ENCODE results near the gene HSP90B1. TPM values are rescaled to one million over a fixed set of nuclear protein-coding genes. Genes with fewer than 3 reads are reported as not detected.

HSP90B1 gene
- total RNA-seq, 1 experiment from 2014 or later = 888 TPM

- TF ChIP-seq CBX3 (IDR thresholded peaks at IDR 0.05; ENCODE audit: low read depth) = no peak
- no peak for TF ChIP-seq ZNF274 (IDR thresholded peaks at IDR 0.05; ENCODE audit: low read depth, low read length)
- no peak for TF ChIP-seq CTCF (IDR thresholded peaks at IDR 0.05 in 2 of 3, conservative IDR thresholded peaks at IDR 0.05 in 1 of 3; ENCODE audit: borderline replicate concordance in 1 of 3, insufficient read depth in 1 of 3, low read depth in 2 of 3, low read length in 2 of 3)
- TF ChIP-seq ELF1 (IDR thresholded peaks at IDR 0.05; ENCODE audit: borderline replicate concordance, low read depth) = no peak
- no peak for TF ChIP-seq FOSL1 (IDR thresholded peaks at IDR 0.05; ENCODE audit: low read depth)
- no peak for TF ChIP-seq POLR2AphosphoS5 (IDR thresholded peaks at IDR 0.05; ENCODE audit: low read depth, low read length)
- no peak for TF ChIP-seq EZH2 (IDR thresholded peaks at IDR 0.05)
- TF ChIP-seq, protein P1, sequence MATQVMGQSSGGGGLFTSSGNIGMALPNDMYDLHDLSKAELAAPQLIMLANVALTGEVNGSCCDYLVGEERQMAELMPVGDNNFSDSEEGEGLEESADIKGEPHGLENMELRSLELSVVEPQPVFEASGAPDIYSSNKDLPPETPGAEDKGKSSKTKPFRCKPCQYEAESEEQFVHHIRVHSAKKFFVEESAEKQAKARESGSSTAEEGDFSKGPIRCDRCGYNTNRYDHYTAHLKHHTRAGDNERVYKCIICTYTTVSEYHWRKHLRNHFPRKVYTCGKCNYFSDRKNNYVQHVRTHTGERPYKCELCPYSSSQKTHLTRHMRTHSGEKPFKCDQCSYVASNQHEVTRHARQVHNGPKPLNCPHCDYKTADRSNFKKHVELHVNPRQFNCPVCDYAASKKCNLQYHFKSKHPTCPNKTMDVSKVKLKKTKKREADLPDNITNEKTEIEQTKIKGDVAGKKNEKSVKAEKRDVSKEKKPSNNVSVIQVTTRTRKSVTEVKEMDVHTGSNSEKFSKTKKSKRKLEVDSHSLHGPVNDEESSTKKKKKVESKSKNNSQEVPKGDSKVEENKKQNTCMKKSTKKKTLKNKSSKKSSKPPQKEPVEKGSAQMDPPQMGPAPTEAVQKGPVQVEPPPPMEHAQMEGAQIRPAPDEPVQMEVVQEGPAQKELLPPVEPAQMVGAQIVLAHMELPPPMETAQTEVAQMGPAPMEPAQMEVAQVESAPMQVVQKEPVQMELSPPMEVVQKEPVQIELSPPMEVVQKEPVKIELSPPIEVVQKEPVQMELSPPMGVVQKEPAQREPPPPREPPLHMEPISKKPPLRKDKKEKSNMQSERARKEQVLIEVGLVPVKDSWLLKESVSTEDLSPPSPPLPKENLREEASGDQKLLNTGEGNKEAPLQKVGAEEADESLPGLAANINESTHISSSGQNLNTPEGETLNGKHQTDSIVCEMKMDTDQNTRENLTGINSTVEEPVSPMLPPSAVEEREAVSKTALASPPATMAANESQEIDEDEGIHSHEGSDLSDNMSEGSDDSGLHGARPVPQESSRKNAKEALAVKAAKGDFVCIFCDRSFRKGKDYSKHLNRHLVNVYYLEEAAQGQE (IDR thresholded peaks at IDR 0.05; ENCODE audit: low read depth) = no peak
- no peak for TF ChIP-seq SIN3A (IDR thresholded peaks at IDR 0.05; ENCODE audit: low read depth)
- TF ChIP-seq SRF (IDR thresholded peaks at IDR 0.05; ENCODE audit: low read depth) = no peak
- no peak for TF ChIP-seq RAD21 (IDR thresholded peaks at IDR 0.05; ENCODE audit: low read depth)
- DNase-seq (ENCODE audit: low read depth, low spot score) = no peak
- ATAC-seq = no peak
- no peaks in the 10 kb centered on the region for H3K36me3 ChIP-seq (ENCODE audit: control insufficient read depth in 1 of 2, insufficient read depth in 2 of 2, low read length in 2 of 2)
- H2AFZ ChIP-seq (ENCODE audit: low read depth, low read length, poor library complexity, severe bottlenecking) = no peak overlapping the region
- ChIA-PET POLR2A (interaction anchor here (1.9 kb wide), 1 partner anchor 33 kb away, joined by 5 read pairs; the partner anchor contains the start of gene HSP90B1), RAD21 (ENCODE audit: low non-redundant PET in 1 of 2, low total read pairs in 2 of 2, uncharacterized antibody in 2 of 2, unreplicated experiment in 2 of 2) (no interaction called here), CTCF (interaction anchor here (1.1 kb wide), 1 partner anchor 147 kb away, joined by 3 read pairs; no protein-coding TSS in a partner anchor)
- H3K4me1 ChIP-seq (ENCODE audit: control insufficient read depth in 1 of 2, insufficient read depth in 2 of 2, low read length in 2 of 2) = peaks cover 13 to 27% of the 10 kb centered on the region in 2 experiments; a peak in 3 of 4 replicates
- no peak overlapping the region for H3K4me2 ChIP-seq (ENCODE audit: low read length)
- H3K27ac ChIP-seq (ENCODE audit: low read depth, low read length) = no peak overlapping the region
- H3K4me3 ChIP-seq (replicated peaks in 1 of 2; ENCODE audit: low read depth in 1 of 2, low read length in 2 of 2) = no peak overlapping the region
- H3K9me3 ChIP-seq (ENCODE audit: control insufficient read depth in 1 of 2, insufficient read depth in 1 of 2, low read depth in 1 of 2, low read length in 2 of 2) = no peaks in the 10 kb centered on the region
- intact Hi-C loops (cut with micrococcal nuclease) = no loop called here
- no peaks in the 10 kb centered on the region for H3K27me3 ChIP-seq (ENCODE audit: insufficient read depth, low read length)
- H3K9me2 ChIP-seq (ENCODE audit: insufficient read depth) = no peaks in the 10 kb centered on the region
- BruUV-seq (replicated peaks) = no TSS peak
- peaks cover 36% of the 10 kb centered on the region for H3K79me2 ChIP-seq (ENCODE audit: insufficient read depth, low read length)
- no peaks in the 10 kb centered on the region for H4K20me1 ChIP-seq (ENCODE audit: insufficient read depth)
- no peak overlapping the region for H3K9ac ChIP-seq (ENCODE audit: low read length)
These were observed 32.3 kb downstream of the HSP90B1 start for GRCh38 chr12:103962493-103962892.

Measured in HCT116 (cell line).